ENCODE data around the gene DONSON.
A peak's percentile ranks its signal among the peaks of the same experiment; 100 is the strongest.

Gene DONSON

DNA sequence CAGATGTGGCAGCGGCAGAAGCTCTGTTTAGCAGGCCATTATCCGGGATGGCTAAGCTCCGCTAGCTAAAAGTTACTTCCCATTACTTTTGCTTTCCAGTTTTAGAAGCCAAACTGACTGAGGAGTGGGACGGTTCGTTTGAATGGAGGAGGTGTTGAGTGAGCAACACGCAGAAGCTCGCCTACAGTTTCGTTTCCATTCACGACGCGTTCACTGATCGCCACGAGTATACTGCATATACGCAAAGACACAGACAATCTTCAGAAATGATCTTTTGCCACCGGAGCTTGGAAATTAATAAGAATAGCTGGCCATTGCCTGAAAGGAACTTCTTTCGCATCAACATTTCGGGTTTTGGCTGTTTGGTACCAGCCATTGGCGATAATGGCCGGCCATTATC, 31.0 kb downstream of the DONSON start:
- Histone ChIP-seq H3K36me3 (replicated peaks) (peaks cover 88% of the 10 kb centered on the region), H3K4me1 (peaks cover 16% of the 10 kb centered on the region), H3K27me3 (ENCODE audit: low read depth) (no peaks in the 10 kb centered on the region), H3K9me3 (no peaks in the 10 kb centered on the region), H3K4me3 (no peak overlapping the region)
- DNase-seq (ENCODE audit: low spot score in 2 of 2), result no peak
- in situ Hi-C loops (cut with MboI; ENCODE audit: low sequenced_read_pairs), result no loop called here

DNA sequence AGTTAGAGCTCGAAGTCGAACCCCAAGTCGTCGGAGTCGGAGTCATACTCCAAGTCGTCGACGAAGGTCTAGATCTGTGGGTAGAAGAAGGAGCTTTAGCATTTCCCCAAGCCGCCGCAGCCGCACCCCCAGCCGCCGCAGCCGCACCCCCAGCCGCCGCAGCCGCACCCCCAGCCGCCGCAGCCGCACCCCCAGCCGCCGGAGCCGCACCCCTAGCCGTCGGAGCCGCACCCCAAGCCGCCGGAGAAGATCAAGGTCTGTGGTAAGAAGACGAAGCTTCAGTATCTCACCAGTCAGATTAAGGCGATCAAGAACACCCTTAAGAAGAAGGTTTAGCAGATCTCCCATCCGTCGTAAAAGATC, 33.5 kb downstream of the DONSON start:
- Histone ChIP-seq H3K36me3 (replicated peaks) (peaks cover 93% of the 10 kb centered on the region), H3K4me1 (no peaks in the 10 kb centered on the region), H3K27me3 (ENCODE audit: low read depth) (no peaks in the 10 kb centered on the region), H3K9me3 (no peaks in the 10 kb centered on the region), H3K4me3 (no peak overlapping the region)
- no peak for DNase-seq (ENCODE audit: low spot score in 2 of 2)
- in situ Hi-C loops (cut with MboI; ENCODE audit: low sequenced_read_pairs), result no loop called here

GRCh38 chr21:33554236-33554981, 34.1 kb downstream of the DONSON start:
- Histone ChIP-seq H3K9me3 (no peaks in the 10 kb centered on the region), H3K4me1 (no peaks in the 10 kb centered on the region), H3K4me3 (no peak overlapping the region), H3K27me3 (ENCODE audit: low read depth) (no peaks in the 10 kb centered on the region), H3K36me3 (replicated peaks) (peaks cover 93% of the 10 kb centered on the region)
- in situ Hi-C loops (cut with MboI; ENCODE audit: low sequenced_read_pairs), result no loop called here
- DNase-seq (ENCODE audit: low spot score in 2 of 2), result no peak

GRCh38 chr21:33552999-33553598, 35.4 kb downstream of the DONSON start:
- H3K36me3 ChIP-seq (replicated peaks), result peaks cover 93% of the 10 kb centered on the region
- in situ Hi-C loops (cut with MboI; ENCODE audit: low sequenced_read_pairs), result no loop called here
- H3K9me3 ChIP-seq, result no peaks in the 10 kb centered on the region
- H3K4me1 ChIP-seq, result no peaks in the 10 kb centered on the region
- DNase-seq (ENCODE audit: low spot score in 2 of 2), result no peak
- no peak overlapping the region for H3K4me3 ChIP-seq
- H3K27me3 ChIP-seq (ENCODE audit: low read depth), result no peaks in the 10 kb centered on the region

- H3K27me3 ChIP-seq (ENCODE audit: low read depth), result no peaks in the 10 kb centered on the region
- no peak overlapping the region for H3K4me3 ChIP-seq
- H3K9me3 ChIP-seq, result no peaks in the 10 kb centered on the region
- peaks cover 90% of the 10 kb centered on the region for H3K36me3 ChIP-seq (replicated peaks)
- in situ Hi-C loops (cut with MboI; ENCODE audit: low sequenced_read_pairs), result no loop called here
- no peak for DNase-seq (ENCODE audit: low spot score in 2 of 2)
- H3K4me1 ChIP-seq, result no peaks in the 10 kb centered on the region
Measured at GRCh38 chr21:33552093-33552998, 36.1 kb downstream of the DONSON start.

DNA sequence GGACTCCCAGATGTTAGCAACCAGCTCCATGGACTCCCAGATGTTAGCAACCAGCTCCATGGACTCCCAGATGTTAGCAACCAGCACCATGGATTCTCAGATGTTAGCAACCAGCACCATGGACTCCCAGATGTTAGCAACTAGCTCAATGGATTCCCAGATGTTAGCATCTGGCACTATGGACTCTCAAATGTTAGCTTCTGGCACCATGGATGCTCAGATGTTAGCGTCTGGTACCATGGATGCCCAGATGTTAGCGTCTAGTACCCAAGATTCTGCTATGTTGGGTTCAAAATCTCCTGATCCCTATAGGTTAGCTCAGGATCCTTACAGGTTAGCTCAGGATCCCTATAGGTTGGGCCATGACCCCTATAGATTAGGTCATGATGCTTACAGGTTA, 36.8 kb downstream of the DONSON start:
- no peak for DNase-seq (ENCODE audit: low spot score in 2 of 2)
- in situ Hi-C loops (cut with MboI; ENCODE audit: low sequenced_read_pairs), result no loop called here
- peaks cover 90% of the 10 kb centered on the region for H3K36me3 ChIP-seq (replicated peaks)
- no peaks in the 10 kb centered on the region for H3K9me3 ChIP-seq
- no peaks in the 10 kb centered on the region for H3K27me3 ChIP-seq (ENCODE audit: low read depth)
- H3K4me1 ChIP-seq, result no peaks in the 10 kb centered on the region
- H3K4me3 ChIP-seq, result no peak overlapping the region

DNA sequence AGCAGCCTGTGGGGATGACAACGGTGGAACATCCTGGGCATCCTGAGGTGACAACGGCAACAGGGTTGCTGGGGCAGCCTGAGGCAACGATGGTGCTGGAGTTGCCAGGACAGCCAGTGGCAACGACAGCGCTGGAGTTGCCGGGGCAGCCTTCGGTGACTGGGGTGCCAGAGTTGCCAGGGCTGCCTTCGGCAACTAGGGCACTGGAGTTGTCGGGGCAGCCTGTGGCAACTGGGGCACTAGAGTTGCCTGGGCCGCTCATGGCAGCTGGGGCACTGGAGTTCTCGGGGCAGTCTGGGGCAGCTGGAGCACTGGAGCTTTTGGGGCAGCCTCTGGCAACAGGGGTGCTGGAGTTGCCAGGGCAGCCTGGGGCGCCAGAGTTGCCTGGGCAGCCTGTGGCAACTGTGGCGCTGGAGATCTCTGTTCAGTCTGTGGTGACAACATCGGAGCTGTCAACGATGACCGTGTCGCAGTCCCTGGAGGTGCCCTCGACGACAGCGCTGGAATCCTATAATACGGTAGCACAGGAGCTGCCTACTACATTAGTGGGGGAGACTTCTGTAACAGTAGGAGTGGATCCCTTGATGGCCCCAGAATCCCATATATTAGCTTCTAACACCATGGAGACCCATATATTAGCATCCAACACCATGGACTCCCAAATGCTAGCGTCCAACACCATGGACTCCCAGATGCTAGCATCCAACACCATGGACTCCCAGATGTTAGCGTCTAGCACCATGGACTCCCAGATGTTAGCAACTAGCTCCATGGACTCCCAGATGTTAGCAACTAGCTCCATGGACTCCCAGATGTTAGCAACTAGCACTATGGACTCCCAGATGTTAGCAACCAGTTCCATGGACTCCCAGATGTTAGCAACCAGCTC, 37.5 kb downstream of the DONSON start:
- no peak for DNase-seq (ENCODE audit: low spot score in 2 of 2)
- H3K4me1 ChIP-seq, result no peaks in the 10 kb centered on the region
- in situ Hi-C loops (cut with MboI; ENCODE audit: low sequenced_read_pairs), result no loop called here
- H3K27me3 ChIP-seq (ENCODE audit: low read depth), result no peaks in the 10 kb centered on the region
- H3K36me3 ChIP-seq (replicated peaks), result peaks cover 91% of the 10 kb centered on the region
- H3K4me3 ChIP-seq, result no peak overlapping the region
- H3K9me3 ChIP-seq, result no peaks in the 10 kb centered on the region

DNA sequence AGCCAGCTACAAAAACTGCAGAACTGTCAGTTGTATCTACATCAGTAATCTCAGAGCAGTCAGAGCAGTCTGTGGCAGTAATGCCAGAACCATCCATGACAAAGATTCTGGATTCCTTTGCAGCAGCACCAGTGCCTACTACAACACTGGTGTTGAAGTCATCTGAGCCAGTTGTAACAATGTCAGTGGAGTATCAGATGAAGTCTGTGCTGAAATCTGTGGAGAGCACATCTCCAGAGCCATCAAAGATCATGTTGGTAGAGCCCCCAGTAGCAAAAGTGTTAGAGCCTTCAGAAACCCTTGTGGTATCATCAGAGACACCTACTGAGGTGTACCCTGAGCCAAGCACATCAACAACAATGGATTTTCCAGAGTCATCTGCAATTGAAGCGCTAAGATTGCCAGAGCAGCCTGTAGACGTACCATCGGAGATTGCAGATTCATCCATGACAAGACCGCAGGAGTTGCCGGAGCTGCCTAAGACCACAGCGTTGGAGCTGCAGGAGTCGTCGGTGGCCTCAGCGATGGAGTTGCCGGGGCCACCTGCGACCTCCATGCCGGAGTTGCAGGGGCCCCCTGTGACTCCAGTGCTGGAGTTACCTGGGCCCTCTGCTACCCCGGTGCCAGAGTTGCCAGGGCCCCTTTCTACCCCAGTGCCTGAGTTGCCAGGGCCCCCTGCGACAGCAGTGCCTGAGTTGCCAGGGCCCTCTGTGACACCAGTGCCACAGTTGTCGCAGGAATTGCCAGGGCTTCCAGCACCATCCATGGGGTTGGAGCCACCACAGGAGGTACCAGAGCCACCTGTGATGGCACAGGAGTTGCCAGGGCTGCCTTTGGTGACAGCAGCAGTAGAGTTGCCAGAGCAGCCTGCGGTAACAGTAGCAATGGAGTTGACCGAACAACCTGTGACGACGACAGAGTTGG, 38.4 kb downstream of the DONSON start:
- H3K9me3 ChIP-seq, result no peaks in the 10 kb centered on the region
- peaks cover 88% of the 10 kb centered on the region for H3K36me3 ChIP-seq (replicated peaks)
- H3K4me3 ChIP-seq, result no peak overlapping the region
- H3K27me3 ChIP-seq (ENCODE audit: low read depth), result no peaks in the 10 kb centered on the region
- no peak for DNase-seq (ENCODE audit: low spot score in 2 of 2)
- H3K4me1 ChIP-seq, result peaks cover 7% of the 10 kb centered on the region
- in situ Hi-C loops (cut with MboI; ENCODE audit: low sequenced_read_pairs), result no loop called here

- no peak for DNase-seq (ENCODE audit: low spot score in 2 of 2)
- H3K9me3 ChIP-seq, result no peaks in the 10 kb centered on the region
- no peaks in the 10 kb centered on the region for H3K27me3 ChIP-seq (ENCODE audit: low read depth)
- H3K4me1 ChIP-seq, result peaks cover 7% of the 10 kb centered on the region
- H3K36me3 ChIP-seq (replicated peaks), result peaks cover 52% of the 10 kb centered on the region
- no peak overlapping the region for H3K4me3 ChIP-seq
- in situ Hi-C loops (cut with MboI; ENCODE audit: low sequenced_read_pairs), result no loop called here
Measured at GRCh38 chr21:33546086-33546485, 42.4 kb downstream of the DONSON start.

DNA sequence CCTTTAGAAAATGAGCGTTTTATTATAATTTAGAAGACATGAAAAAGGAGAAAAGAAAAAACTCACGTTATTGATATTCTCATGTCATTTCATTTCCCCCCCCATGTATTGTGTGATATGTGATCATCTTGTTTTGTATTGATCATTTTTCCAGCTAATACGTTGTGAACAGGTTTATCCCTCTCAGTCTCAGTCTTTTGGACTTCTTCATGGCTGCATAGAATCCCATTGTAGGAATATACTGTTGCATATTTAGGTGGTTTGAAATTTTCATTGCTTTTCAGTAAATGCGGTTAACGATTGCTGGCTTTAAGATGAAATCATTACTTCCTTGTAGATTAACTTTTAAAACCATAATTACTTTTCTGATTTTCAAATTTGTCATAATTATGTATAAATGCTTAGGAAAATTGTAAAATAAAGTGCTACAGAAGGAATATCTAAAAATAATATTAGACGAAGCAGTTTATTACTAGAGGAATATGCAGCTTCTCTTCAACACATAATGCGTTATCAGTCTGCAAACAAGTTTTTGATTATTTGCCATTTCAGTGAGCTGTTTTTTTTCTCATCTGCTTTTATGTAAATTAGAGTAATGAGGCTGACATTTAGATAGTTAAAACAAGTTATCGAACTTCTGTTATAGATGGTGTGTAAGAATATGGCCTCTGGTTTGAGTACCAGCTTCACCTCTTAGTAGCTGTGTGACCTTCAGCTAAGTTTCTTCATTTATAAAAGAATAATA, 43.9 kb downstream of the DONSON start:
- no peaks in the 10 kb centered on the region for H3K9me3 ChIP-seq
- peaks cover 18% of the 10 kb centered on the region for H3K4me1 ChIP-seq
- in situ Hi-C loops (cut with MboI; ENCODE audit: low sequenced_read_pairs), result no loop called here
- H3K36me3 ChIP-seq (replicated peaks), result peaks cover 47% of the 10 kb centered on the region
- H3K27me3 ChIP-seq (ENCODE audit: low read depth), result no peaks in the 10 kb centered on the region
- DNase-seq (ENCODE audit: low spot score in 2 of 2), result no peak
- H3K4me3 ChIP-seq, result peak overlapping the region; percentile 92

GRCh38 chr21:33543505-33544129, 44.9 kb downstream of the DONSON start:
- Histone ChIP-seq H3K9me3 (no peaks in the 10 kb centered on the region), H3K36me3 (replicated peaks) (peaks cover 45% of the 10 kb centered on the region), H3K4me3 (peak overlapping the region; percentile 92), H3K27me3 (ENCODE audit: low read depth) (no peaks in the 10 kb centered on the region), H3K4me1 (peaks cover 18% of the 10 kb centered on the region)
- peak; percentile 59 to 86 for DNase-seq (ENCODE audit: low spot score in 2 of 2)
- in situ Hi-C loops (cut with MboI; ENCODE audit: low sequenced_read_pairs), result no loop called here
